GM23338 (cell line): Measurements from ENCODE around the gene ARL15.

Experiments used
- EZH2phosphoT487 ChIP-seq: fragments of 200-600 bp; sonication (generic); IDR thresholded peaks from one replicate; pipeline ENCODE4 v1.8.1; 2018; ENCODE audit warnings: antibody characterized with exemption; ENCODE audit not compliant: unreplicated experiment
- POLR2AphosphoS5 ChIP-seq: IDR thresholded peaks from 2 replicates; pipeline ENCODE4 v1.6.1; 2016; ENCODE audit warnings: antibody characterized with exemption, low read depth

DNA sequence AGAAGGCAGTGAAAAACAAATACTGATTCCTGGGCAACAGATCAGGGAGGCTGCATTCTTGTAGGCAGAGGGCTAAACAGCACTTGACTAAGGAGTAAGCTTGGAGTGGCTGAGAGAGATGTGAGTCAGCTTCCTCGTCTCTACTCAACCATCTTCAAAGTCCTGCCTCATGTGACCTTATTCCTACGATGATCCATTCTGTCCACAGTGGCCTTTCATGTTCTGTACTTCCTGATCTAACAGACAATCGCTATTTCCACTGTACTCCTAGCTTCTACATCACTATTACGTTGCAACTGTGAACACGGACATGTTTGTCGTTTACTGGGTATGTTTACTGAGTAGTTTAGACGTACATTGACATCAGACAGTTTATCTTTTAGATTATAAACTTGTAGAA, 365.4 kb downstream of the ARL15 start:
- no peak for TF ChIP-seq EZH2phosphoT487
- no peak for TF ChIP-seq POLR2AphosphoS5
